ENCODE results near the gene USF2. TPM values are rescaled to one million over a fixed set of nuclear protein-coding genes. Genes with fewer than 3 reads are reported as not detected.

Gene USF2
- polyA plus RNA-seq, 1 of the 3 experiments (the other 2 are of a cell fraction), result 102 TPM

- ChIA-PET POLR2A (no interaction called here), CTCF (interaction anchor here (1.0 kb wide), 1 partner anchor 84 kb away, joined by 3 read pairs; the partner anchor contains the start of gene FXYD7)
- WGBS (ENCODE audit: low lambda C conversion rate), result 48% methylated on average over 6 of the region's 6 CpGs
- Histone ChIP-seq H3K4me3 (ENCODE audit: low read depth in 2 of 2, low read length in 1 of 2) (no peak overlapping the region), H3K4me2 (no peak overlapping the region), H3K4me1 (ENCODE audit: control insufficient read depth in 1 of 2, insufficient read depth in 2 of 2, low read depth in 1 of 2, low read length in 1 of 2) (peaks cover 0 to 5% of the 10 kb centered on the region in 2 experiments; a peak in 1 of 4 replicates), H3F3A (replicated peaks; ENCODE audit: insufficient read depth) (no peaks in the 10 kb centered on the region), H3K9me3 (no peaks in the 10 kb centered on the region), H3K27ac (ENCODE audit: low read depth in 2 of 2, low read length in 1 of 2) (no peak overlapping the region), H2AFZ (ENCODE audit: low read depth) (no peak overlapping the region), H3K9me2 (no peaks in the 10 kb centered on the region), H3K9ac (no peak overlapping the region), H3K36me3 (replicated peaks in 1 of 2; ENCODE audit: control insufficient read depth in 1 of 2, insufficient read depth in 2 of 2, low read length in 1 of 2) (no peaks in the 10 kb centered on the region), H3K27me3 (ENCODE audit: insufficient read depth) (peaks cover 9% of the 10 kb centered on the region; the same call in 1 of the 2 replicates), H4K20me1 (ENCODE audit: insufficient read depth) (no peaks in the 10 kb centered on the region), H3K79me2 (ENCODE audit: insufficient read depth) (no peaks in the 10 kb centered on the region)
- DNase-seq, result no peak
- TF ChIP-seq FOSL2 (IDR thresholded peaks at IDR 0.05; ENCODE audit: borderline replicate concordance, low read depth), result no peak
- TF ChIP-seq GABPA (IDR thresholded peaks at IDR 0.05; ENCODE audit: low read depth), result no peak
- TF ChIP-seq GATA2 (CRISPR knock-in tag; IDR thresholded peaks at IDR 0.05), result no peak
- TF ChIP-seq NRF1 (IDR thresholded peaks at IDR 0.05; ENCODE audit: low read depth, low read length), result no peak
- TF ChIP-seq MEF2A (IDR thresholded peaks at IDR 0.05; ENCODE audit: borderline replicate concordance, low read depth), result no peak
- TF ChIP-seq USF1 (IDR thresholded peaks at IDR 0.05; ENCODE audit: borderline replicate concordance, low read depth), result no peak
- no peak for TF ChIP-seq FOXJ3 (CRISPR knock-in tag; IDR thresholded peaks at IDR 0.05)
- no peak for TF ChIP-seq RAD21 (IDR thresholded peaks at IDR 0.05; ENCODE audit: low read length)
- no peak for TF ChIP-seq RCOR1 (IDR thresholded peaks at IDR 0.05; ENCODE audit: low read length)
- no peak for TF ChIP-seq NFIC (IDR thresholded peaks at IDR 0.05; ENCODE audit: borderline replicate concordance)
- TF ChIP-seq MXI1 (IDR thresholded peaks at IDR 0.05; ENCODE audit: low read depth, low read length), result no peak
- no peak for TF ChIP-seq JUND (IDR thresholded peaks at IDR 0.05)
- no peak for TF ChIP-seq YY1 (IDR thresholded peaks at IDR 0.05; ENCODE audit: low read depth)
- TF ChIP-seq ZBTB33 (IDR thresholded peaks at IDR 0.05; ENCODE audit: borderline replicate concordance, low read depth), result no peak
- TF ChIP-seq IRF3 (IDR thresholded peaks at IDR 0.05; ENCODE audit: low read depth, low read length), result no peak
- no peak for TF ChIP-seq USF2 (IDR thresholded peaks at IDR 0.05; ENCODE audit: borderline replicate concordance, low read depth, low read length)
- TF ChIP-seq FOXM1 (IDR thresholded peaks at IDR 0.05; ENCODE audit: low read depth), result no peak
- TF ChIP-seq ELF1 (IDR thresholded peaks at IDR 0.05), result no peak
- TF ChIP-seq SIN3A (IDR thresholded peaks at IDR 0.05; ENCODE audit: borderline replicate concordance, low read depth, low read length), result no peak
- no peak for TF ChIP-seq SMC3 (IDR thresholded peaks at IDR 0.05; ENCODE audit: low read depth, low read length)
Observed at GRCh38 chr19:35225951-35226350, 42.8 kb upstream of the USF2 start.
